MV-4-11 (cell line): ENCODE measurements around the gene THBS2.

Experiments used
- DNase-seq: peaks from one replicate; lab custom pipeline; 2025; lab: John Stamatoyannopoulos, UW

Gene THBS2

DNA sequence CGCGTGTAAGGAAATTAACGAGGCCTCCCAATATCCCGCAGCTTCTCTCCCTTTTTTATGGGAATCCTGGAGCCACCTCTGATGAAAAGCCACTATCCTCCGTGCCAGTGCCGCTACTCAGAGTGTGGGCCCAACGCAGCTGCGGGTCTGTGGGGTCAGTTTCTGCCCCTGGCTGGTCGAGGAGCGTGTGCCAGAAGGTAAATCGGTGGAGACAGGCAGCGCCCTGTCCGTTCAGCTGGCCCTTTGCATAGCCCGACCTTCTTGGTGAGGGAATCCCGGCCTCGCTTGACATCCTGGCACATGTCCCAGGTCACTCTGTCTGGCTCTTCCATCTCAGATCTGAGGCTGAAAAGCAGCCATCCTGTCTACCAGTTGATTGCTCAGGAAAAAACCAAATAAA, 4.6 kb downstream of the THBS2 start:
- no peak for DNase-seq

DNA sequence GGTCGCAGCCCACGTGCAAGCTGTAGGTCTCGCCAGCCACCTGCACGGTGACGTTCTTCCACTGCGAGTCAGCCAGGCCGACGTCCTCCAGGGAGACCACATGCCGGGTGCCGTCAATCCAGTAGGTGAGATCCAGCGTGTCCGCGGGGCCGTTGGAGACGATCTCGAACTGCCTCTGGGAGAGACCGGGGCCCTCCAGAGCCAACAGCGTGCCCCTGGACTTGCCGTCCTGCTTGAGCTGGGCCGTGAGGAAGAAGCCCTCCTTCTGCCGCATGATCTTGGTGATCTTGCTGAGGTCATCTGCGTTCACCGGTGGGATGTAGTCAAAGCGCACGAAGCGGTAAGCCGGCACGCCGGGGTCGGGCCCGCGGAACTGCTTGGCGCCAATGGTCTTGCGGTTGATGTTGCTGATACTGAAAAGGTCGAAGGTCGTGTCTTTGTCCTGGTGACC, 5.1 kb downstream of the THBS2 start:
- no peak for DNase-seq

DNA sequence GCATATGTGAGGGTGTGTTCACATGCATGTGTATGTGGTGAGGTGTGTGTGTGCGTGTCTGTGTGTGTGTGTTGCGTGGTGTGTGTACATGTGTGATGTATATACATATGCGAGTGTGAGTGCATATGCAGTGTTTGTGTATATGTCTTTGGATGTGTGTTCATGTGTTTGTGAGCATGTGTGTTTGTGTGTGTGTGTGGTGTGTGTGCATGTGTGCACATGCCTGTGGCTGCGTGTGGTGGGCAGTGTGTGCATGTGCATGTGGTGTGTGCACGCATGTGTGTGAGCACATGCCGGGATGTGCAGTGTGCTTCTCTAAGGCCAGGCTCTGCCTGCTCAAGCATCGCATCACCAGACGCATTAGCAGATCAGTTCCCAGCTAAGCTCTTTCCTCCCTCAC, 5.7 kb downstream of the THBS2 start:
- DNase-seq: no peak

DNA sequence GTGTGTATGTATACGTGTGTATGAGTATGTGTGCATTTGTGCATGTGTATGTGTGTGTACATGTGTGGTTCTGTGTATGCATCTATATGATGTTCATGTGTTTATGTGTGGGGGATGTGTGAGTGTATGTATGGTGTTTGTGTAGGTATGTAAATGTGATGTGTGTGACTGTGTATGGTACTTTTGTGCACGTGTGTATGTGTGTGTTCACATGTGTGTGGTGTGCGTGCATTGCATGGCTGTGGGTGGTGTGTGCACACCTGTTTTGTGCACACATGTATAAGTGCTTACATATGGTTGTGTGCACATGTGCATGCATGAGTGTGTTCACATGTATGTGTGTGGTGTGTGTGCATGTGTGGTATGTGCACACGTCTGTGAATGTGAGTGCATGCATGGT, 6.2 kb downstream of the THBS2 start:
- no peak for DNase-seq

DNA sequence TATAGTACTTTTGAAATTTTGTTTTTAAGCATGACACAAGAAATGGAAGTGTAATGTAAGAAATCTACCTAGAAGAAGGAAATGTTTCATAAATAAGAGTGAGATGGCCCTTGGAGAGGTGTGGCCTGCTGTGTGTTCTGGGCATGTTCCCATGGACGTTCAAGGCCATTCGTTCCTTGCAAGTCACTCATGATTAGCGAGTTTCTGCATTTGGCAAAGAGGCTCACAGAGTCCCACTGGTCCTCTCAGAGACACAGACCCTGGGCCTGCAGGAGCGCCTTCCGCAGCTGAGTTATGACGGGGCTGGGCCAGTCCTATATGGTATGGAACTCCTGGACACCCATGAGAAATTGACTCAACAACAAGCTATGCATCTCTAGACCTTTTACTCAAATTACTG, 7.2 kb downstream of the THBS2 start:
- no peak for DNase-seq

DNA sequence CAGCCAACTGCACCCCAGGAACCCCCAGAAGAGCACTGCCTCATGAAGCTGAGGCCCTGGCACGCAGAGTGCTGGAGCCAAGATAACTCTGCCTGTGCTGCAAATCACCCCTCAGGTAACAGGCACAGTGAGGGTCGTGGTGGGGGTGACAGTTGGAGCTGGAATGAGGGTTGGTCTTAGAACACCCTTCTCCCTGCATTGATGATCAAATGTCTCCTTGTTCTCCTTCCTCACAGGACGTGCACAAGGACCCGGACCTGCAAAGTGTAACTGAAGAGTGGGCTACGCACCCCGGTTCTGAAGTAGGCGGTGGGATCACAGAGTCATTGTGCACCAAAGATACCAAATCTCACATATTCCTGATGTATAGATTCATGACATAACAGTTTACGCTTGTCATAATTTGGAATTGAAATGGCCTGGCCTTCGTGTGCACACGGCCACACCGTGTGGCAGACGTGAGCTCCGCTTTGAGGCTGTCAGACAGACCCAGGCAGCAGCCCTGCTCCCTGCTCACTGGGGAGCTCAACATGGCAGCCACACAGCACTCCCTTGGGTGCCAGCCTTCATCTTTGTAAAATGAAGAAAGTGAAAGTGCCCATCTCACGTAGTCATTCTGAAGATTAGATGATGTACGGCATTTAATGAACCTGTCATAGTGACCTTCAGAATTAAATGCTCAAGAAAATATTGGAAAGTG, 8.8 kb downstream of the THBS2 start:
- DNase-seq: no peak

DNA sequence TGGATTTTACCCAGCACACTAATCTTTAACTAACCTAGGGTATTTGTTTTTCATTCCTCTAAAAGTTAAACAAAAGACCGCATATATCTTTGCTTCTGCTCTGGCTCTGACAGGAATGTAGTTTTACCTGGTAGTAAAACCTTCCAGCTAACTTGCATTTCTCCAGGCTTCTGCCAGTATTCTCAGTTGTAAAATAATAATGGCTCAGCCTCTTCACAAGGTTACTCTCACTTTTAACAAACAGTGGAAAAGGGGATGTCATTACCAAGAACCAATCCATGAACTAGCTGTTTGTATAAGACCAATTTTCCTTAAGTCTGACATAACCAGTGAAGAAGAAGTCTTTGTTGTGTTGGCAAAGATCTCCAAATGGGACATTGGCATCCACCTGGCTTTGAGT, 10.0 kb downstream of the THBS2 start:
- DNase-seq: no peak

DNA sequence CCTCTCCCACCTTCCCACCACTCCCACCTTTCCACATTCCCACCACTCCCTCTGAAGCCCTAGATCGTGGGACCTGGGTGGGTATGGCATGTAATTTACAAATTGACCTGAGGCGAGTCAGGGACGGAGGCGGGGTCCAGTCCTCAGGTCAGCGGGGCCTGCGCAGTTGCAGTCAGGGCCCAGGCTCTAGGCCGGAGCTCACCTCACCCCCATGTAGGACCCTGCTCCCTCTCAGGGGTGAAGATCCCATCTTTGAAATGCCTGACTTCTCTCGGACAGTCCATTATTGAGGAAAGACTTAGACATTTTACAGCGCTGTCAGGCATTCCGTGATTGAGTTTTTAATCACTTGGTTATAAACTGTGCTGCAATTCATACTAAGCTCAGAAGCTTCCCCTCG, 10.5 kb downstream of the THBS2 start:
- DNase-seq: no peak

DNA sequence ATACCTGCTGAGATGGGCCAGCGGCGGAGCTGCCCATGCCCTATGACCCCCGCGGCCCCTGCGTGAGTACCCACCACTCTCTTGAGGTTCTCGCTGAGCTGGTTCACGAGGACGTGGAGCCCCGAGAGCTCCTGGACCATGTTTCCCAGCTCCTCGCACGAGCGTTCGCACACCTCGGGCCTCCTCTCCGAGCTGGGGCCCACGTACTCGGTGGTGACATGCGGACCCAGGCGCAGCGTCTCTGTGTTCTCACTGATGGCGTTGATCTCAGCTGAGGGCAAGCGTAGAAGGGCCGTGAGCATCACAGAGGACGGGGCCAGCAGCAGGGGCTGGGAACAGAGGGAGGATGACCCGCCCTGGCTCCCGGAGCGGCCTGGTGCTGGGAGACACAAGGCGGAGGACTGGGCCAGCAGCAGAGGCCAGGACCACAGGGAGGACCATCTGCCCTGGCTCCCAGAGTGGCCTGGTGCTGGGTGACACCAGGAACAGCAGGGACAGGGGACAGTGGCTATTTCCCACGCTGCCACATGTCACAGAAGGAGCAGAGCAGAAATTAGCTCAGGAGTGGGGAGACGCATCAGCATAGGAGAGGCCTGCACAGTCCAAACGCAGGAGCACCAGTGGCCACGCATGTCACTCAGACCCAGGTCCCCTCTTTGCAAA, 11.8 kb downstream of the THBS2 start:
- no peak for DNase-seq

DNA sequence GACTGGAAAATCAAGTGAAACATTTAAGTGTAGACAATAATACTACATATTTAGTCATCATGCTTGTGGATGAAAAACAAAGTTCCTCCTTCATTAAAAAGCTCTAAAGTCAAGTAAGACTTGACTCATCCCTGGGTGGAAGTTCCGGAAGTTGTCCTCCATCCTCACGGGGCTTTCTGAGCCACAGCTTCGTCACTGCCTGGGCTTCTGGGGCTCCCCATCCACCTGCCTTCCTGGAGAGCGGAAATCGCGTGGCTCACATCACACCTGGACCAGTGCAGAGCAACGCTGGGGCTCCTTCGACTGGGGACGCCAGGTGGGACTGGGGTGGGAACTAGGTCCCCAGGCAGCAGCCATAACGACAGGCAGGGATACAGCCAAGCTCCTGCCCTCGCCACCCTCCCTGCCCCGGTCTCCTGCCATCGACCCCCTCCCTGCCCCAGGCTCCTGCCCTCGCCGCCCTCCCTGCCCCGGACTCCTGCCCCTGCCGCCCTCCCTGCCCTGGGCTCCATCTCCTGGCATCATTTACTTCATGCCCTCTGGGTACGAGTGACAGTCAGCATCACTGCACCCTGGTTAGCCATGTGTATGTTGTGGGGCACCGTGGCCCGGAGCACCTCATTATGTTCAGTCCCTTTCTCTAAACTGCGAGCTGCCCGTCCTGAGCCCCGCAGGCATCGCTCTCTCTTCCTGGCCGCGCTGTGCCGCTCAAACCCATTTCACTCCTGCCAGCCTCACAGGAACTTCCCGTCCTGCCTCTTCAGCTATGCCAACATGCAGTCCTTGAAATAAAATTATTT, 12.9 kb downstream of the THBS2 start:
- peak; percentile 25 for DNase-seq

DNA sequence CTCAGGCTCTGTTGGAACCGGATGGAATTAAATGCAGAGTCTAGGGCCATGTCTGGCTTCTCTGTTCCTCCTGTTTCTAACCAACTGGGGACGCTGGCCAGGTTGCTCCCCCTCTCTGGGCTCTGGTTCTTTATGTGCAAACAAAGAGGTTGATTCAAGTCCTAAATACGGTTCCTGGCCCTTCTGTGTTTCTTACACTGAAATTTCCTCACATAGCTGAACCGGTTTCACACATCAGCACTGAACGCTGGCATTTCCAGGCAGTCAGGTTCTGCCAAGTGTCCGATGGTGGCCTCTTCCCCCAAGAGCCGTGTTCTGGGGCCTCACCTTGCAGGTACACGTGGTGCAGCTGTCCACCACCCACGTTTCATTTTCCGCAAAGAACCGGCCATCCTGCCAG, 13.5 kb downstream of the THBS2 start:
- no peak for DNase-seq

DNA sequence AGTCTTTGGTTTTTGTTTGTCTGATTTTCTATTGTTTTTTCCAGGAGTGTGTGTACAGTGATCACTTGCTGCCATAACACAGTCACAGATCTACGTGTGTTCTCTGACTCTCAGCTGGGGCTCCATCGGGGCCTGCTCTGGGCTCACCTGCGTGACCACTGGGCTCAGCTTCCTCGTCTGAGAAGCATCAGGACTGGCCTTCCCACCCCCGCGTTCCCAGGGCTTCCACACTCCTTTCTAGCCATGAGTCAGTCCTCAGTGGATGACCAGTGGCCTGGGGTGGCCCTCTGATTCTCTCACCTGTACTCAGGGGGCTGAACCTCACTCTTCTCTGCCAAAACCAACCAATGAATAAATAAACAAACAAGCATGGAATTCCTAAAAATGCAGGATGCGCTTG, 14.5 kb downstream of the THBS2 start:
- DNase-seq: no peak

DNA sequence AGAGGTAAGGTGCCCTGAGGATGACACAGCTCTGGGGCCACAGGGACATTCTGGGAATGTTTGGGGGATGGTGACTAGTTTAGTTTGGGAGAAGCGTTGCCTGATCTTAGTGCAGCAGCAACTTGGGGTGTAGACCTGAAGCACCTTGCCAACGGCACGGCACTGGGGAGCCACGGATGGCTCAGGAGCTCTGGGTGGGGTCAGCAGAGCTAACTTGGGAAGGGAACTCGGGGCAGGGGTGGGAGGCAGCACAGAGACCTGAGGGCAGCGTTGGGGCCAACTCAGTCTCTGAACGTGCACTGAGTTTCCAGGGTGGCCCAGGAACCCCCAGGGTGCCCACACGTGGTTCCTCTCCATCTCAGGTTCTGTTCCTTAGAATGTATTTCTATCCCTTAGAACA, 14.9 kb downstream of the THBS2 start:
- no peak for DNase-seq

DNA sequence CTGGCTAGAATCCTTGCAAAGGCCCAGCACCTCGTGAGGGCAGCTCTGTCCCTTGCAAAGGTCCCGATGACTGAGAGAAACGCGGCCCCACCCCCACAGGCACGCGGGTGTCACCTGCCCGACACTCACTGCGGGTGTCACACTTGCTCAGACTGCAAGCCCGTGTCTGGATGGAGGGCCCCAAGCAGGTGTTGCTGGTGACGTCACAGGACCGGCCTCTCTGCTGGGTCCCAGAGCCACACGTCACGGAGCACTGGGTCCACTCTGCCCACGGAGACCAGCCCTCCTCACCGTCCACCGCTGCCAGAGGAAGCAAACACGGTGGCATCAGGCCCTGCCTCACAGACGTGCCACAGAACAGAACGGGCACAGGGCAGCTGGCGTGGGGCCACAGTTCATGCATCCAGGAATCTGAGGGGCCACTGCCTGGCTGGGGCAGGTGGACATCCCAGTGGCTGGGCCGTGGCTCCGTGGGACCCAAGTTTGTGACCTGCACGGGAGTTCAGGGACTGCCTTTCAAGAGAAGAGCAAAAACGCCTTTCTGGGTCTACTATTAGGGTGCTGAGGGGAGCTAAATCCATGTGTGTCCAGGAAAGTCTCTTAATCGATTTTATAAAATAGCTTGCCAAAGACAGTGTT, 16.0 kb downstream of the THBS2 start:
- DNase-seq: no peak

DNA sequence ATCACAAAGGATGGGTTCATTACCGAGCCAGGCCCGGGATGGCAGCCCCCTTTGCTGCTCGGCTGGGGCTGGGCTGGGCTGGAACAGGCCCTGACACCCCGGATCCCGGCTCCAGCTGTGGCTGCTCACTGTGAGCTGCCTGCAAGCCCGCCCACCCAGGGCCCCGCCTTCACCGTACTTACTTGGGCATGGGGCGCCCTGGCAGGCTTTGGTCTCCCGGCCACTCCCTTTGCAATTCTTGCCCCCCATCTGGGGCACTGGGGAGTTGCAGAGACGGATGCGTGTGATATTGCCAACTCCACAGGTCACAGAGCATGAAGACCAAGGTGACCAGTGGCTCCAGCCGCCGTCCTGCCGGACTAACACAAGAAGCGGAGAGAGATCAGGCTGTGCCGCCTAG, 16.7 kb downstream of the THBS2 start:
- no peak for DNase-seq

DNA sequence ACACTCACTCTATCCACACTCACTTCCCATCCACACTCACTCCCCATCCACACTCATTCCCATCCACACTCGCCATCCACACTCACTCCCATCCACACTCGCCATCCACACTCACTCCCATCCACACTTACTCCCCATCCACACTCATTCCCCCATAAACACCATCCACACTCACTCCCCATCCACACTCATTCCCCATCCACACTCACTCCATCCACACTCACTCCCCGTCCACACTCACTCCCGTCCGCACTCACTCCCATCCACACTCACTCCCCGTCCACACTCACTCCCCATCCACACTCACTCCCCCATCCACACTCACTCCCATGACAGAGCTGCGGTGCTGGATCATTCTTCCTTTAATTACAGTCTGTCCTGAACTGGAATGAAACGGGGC, 17.1 kb downstream of the THBS2 start:
- no peak for DNase-seq

DNA sequence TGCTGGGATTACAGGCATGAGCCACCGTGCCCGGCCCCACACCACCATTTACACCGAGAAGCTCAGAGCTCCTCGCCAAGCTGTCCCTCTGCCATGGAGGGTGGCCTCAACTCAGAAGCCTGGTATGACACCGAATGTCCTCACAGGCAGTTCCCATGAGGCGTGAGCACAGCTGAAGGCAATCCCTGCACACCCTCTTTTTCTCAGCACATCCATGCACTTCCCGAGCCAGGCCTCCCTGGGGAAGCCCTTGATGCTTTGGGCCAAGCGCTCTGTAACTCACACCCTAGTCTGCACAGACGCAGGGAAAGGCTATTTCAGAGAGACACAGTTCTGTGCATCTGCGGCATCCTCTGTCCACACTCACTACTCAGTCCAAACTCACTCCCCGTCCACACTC, 18.4 kb downstream of the THBS2 start:
- DNase-seq: no peak

DNA sequence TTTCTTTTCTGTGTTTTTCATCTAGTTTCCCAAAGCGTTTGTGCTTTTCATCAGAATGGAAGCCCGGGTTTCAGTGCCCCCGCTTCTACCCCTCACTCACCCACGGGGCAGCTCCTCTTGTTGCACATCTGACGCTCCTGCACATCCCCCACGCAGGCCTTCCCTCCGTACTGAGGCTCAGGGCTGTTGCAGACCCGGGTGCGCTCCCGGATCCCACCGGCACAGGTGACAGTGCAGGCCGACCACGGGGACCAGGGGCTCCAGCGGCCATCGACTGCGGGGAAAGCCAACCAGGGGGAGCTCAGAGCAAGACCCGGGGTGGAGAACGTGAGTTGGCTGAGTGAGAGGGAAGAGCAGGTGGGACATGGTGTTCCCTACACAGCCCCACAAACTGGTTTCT, 19.0 kb downstream of the THBS2 start:
- DNase-seq: no peak

DNA sequence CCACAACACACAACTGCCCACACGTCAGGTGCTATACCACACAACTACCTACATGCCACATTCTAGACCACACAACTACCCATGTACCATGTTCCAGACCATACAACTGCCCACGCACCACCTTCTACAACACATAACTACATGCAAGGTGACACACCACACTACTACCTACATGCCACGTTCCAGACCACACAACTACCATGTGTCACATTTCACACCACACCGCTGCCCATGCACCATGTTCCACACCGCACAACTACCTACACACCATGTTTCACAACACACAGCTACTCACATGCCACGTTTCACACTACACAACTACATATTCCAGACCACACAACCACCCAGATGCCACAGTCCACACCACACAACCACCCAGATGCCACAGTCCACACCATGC, 19.8 kb downstream of the THBS2 start:
- DNase-seq: no peak

DNA sequence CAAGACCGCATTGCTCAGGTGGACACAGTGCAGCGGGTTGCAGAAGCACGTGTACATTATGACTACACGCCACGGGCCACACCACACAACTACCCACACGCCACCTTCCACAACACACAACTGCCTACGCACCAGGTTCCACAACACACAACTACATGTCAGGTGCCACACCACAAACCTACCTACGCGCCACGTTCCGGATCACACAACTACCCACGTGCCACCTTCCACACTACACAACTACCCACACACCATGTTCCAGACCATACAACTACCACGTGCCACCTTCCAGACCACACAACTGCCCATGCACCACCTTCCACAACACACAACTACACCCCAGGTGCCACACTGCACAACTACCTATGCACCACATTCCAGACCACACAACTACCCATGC, 20.5 kb downstream of the THBS2 start:
- DNase-seq: no peak

DNA sequence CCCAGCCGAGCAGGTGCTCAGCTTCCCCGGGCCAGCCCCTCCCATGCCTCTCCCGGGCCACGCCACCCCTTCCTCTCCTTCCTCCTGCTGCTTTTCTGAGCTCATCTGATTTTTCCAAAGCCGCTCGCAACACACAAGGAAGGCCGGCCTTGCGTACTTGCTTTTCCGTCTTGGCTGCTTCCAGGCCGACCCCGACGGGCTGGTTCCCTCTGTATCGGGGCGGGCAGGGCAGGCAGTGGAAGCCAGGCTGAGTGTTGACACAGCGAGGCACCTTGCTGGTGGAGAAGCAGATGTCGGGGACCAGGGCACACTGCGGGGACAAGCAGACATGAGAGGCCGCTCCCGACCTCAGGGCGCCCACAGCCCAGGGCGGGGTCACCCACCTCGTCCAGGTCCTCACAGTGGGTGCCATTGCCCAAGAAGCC, 21.1 kb downstream of the THBS2 start:
- DNase-seq: no peak

DNA sequence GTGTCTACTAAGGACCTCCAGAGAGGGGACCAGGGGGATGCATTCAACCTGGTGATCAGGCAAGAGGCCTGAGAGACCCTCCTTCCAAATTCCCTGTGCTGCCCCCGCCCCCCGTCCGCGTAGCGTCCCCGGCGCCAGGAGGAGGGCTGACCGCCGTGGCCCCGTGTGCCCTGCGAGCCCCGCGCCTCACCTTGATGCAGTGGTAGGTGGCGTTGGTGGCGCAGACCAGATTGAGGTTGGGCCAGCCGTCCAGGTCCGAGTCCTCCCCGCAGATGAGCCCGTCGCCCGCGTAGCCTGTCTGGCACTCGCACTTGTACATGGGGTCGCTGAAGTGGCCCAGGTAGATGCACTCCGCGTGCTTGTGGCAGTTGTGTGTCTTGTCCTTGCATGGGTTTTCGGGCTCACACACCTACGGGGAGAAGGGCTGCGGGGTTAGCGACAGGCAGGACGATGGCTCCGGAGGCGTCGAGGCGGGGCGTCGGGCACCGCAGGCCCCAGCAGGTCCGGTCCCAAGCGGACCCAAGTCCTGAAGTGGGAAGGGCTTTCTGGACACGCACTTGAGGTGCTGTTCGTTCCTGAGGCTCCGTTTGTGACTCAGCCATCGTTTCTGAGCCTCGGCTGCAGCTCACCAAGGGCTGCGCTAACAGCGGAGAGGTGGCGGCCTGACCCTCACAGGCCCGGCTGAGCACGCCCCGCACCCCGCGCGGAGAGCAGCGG, 21.7 kb downstream of the THBS2 start:
- no peak for DNase-seq
